Measurements from ENCODE around the gene C6orf62.

- TF ChIP-seq CTCF (IDR thresholded peaks at IDR 0.05), result no peak
- TF ChIP-seq POLR2A (IDR thresholded peaks at IDR 0.05), result no peak
- no peak for TF ChIP-seq POLR2AphosphoS5 (IDR thresholded peaks at IDR 0.05)
Measured at GRCh38 chr6:24740861-24741260, 21.9 kb upstream of the C6orf62 start.

Measured in prostate gland (tissue), 2 donors.